Measurements from ENCODE around the gene BLZF1.
"Not testable (repeated sequence)": the region's sequence is repeated elsewhere in the genome, so short reads cannot be mapped to it uniquely, and the experiment has no call there.

- TF ChIP-seq CTCF, EZH2phosphoT487 (IDR thresholded peaks at IDR 0.05; ENCODE audit: low read length): not testable (repeated sequence)
These were observed 33.3 kb upstream of the BLZF1 start for GRCh38 chr1:169334727-169335126.

Data from MM.1S (cell line).